Sigmoid colon (tissue), 7 donors: ENCODE data around the gene EME2. TPM values are rescaled to one million over a fixed set of nuclear protein-coding genes. Genes with fewer than 3 reads are reported as not detected.

Source experiments
- DNase-seq: peaks from one replicate; pipeline ENCODE4 v3.0.0-alpha.2; 2019
- H3K27ac ChIP-seq, 4 donors: fragments of 200-600 bp; sonication (generic); one replicate each; pipeline ENCODE4 v1.5.1; 2016 to 2019; ENCODE audit warnings: mild to moderate bottlenecking in 1 of 4
- H3K27me3 ChIP-seq, 3 donors: fragments of 200-600 bp; sonication (generic); one replicate each; pipeline ENCODE4 v1.5.1; 2019; ENCODE audit warnings: mild to moderate bottlenecking in 1 of 3
- H3K36me3 ChIP-seq, 4 donors: fragments of 200-600 bp; sonication (generic); one replicate each; pipeline ENCODE4 v1.5.1; 2016 to 2019
- H3K4me1 ChIP-seq, 4 donors: fragments of 200-600 bp; sonication (generic); one replicate each; pipeline ENCODE4 v1.5.1; 2017 to 2019
- H3K4me3 ChIP-seq, 4 donors: fragments of 200-600 bp; sonication (generic); one replicate each; pipeline ENCODE4 v1.5.1; 2017 to 2019; ENCODE audit warnings: mild to moderate bottlenecking in 2 of 4, moderate library complexity in 1 of 4
- H3K9me3 ChIP-seq, 4 donors: fragments of 200-600 bp in 3 of 4; sonication (generic) in 3 of 4; one replicate each; pipeline versions ENCODE4 v1.5.1 to v1.6.1; 2013 to 2019
- CTCF ChIP-seq, 4 experiments: fragments of 450-650 bp in 3 of 4; fragments of 200-600 bp in 1 of 4; IDR thresholded peaks; one replicate each; pipeline ENCODE4 v1.5.1; 2016 to 2019; ENCODE audit warnings: antibody characterized with exemption in 4 of 4, mild to moderate bottlenecking in 3 of 4, moderate library complexity in 2 of 4
- EP300 ChIP-seq, 4 donors: sonication (generic); formaldehyde crosslinking; IDR thresholded peaks; one replicate each; pipeline ENCODE4 v1.6.1; 2017; ENCODE audit warnings: antibody characterized with exemption in 4 of 4
- POLR2A ChIP-seq, 2 donors: fragments of 450-650 bp; IDR thresholded peaks; one replicate each; pipeline ENCODE4 v1.6.1; 2016; ENCODE audit warnings: antibody characterized with exemption in 2 of 2, mild to moderate bottlenecking in 2 of 2, moderate library complexity in 2 of 2
- POLR2AphosphoS5 ChIP-seq, 4 donors: sonication (generic); formaldehyde crosslinking; IDR thresholded peaks; one replicate each; pipeline ENCODE4 v1.6.1; 2017; ENCODE audit warnings: antibody characterized with exemption in 4 of 4
- WGBS, 2 donors: extraction: QIAGEN DNeasy Blood & Tissue Kit; methylation state at CpG; one replicate each; pipeline ENCODE4 v1.1.7; 2013; 5-methylcytosine and 5-hydroxymethylcytosine counted together
- intact Hi-C: fragments of 100-400 bp; cut with DNase I; formaldehyde crosslinking; loops from one replicate; pipeline ENCODE4 v1.15.1; 2023
- polyA plus RNA-seq, 3 donors: library from polyadenylated mRNA; stranded (reverse); fragments of 200-250 nt; gene quantifications; one replicate each; pipeline ENCODE4 v1.2.3, GENCODE V29; 2013
- total RNA-seq, 4 donors: library from RNA; depleted of rRNA; stranded (reverse); fragments of >200 nt; gene quantifications; one replicate each; pipeline ENCODE4 v1.1.0, GENCODE V29; 2016
- donor health status: healthy with polysubstance abuse.
- donor health status: Bipolar disorder and iron deficiency.
- donor health status: healthy.

The EME2 gene
- total and polyA plus RNA-seq, 7 donors = 1.8 to 17.1 (median 5.2) TPM

DNA sequence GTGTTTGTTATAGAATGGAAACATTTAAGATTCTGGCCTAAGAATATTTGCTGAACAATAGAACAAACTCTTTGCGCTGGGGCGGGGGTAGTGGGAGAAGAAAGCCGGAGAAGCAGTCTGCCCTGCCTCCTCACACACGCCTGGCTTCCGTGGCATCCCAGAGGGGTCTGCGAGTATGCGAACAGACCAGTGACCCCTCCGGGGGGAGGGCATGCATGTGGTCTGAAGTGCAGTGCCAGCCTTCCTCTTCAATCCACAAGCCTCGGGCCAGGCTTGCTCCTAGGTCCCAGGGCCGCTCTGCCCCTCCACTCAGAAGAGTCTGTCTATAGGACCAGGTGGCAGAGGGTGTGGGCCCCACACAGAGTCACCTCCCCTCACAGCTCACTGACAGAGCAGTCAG is 35.0 kb downstream of the EME2 start:
- DNase-seq = no peak
- H3K4me3 ChIP-seq = no peak overlapping the region
- intact Hi-C loops = no loop called here
- no peak overlapping the region for H3K27ac ChIP-seq
- TF ChIP-seq CTCF (IDR thresholded peaks at IDR 0.05) (no peak), POLR2A (IDR thresholded peaks at IDR 0.05) (no peak), EP300 (IDR thresholded peaks at IDR 0.05) (no peak), POLR2AphosphoS5 (IDR thresholded peaks at IDR 0.05) (no peak)
- H3K36me3 ChIP-seq = peaks cover 14 to 46% (median 21%) of the 10 kb centered on the region in 4 donors
- WGBS, 2 donors = 87 to 94% methylated on average over 10 of the region's 10 CpGs
- peaks cover 0 to 1% (median 0%) of the 10 kb centered on the region in 4 donors for H3K4me1 ChIP-seq
- no peaks in the 10 kb centered on the region for H3K9me3 ChIP-seq
- no peaks in the 10 kb centered on the region for H3K27me3 ChIP-seq

DNA sequence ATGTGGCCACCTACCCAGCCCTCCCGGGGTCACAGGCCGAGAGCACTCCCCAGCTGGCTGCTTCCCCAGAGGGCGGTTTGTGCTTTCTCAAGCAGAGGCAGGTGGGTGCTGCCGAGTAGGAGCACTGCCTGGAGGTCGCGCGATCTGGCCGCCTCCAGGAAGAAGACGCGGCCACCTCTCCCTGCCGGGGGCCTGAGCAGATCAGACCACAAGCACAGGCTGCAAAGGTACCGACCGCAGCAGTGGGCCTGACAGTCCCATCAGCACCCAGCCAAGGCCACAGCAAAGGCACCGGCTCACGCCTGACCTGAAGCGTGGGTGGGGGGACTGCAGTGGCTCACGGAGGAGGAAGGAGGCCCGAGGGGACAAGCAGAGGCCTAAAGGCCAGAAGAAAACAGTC is 36.1 kb downstream of the EME2 start:
- H3K4me3 ChIP-seq = no peak overlapping the region
- H3K9me3 ChIP-seq = no peaks in the 10 kb centered on the region
- peaks cover 14 to 53% (median 21%) of the 10 kb centered on the region in 4 donors for H3K36me3 ChIP-seq
- no peak for DNase-seq
- peaks cover 0 to 6% (median 0%) of the 10 kb centered on the region in 4 donors for H3K4me1 ChIP-seq
- no peak overlapping the region for H3K27ac ChIP-seq
- WGBS, 2 donors = 81 to 90% methylated on average over 18 of the region's 18 CpGs
- H3K27me3 ChIP-seq = no peaks in the 10 kb centered on the region
- intact Hi-C loops = no loop called here
- TF ChIP-seq EP300 (IDR thresholded peaks at IDR 0.05) (no peak), POLR2AphosphoS5 (IDR thresholded peaks at IDR 0.05) (no peak), CTCF (IDR thresholded peaks at IDR 0.05) (no peak), POLR2A (IDR thresholded peaks at IDR 0.05) (no peak)

DNA sequence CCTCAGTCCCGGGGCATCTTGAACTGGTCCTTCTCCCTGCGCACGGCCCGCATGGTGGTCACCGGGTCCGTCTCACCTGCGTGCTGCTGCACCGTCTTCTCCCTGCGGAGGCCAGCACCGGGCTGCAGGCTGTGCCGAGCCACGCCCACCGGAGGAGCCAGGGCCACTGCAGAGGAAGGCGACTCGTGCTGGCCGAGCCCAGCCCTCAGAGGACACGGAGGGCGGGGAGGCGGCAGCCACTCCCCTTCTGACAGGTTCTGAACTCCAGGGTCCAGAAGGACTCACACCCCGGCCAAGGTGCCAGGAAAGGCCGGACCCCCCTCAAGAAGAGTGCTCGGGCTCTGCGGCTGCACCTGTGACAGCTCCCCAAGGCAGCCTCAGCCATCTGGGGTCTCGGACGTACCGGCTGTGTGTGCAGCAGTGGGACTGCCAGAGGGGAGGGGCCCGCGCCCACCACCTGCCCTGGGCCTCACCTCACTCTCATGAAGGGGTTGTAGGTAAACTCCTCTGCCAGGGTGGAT is 36.7 kb downstream of the EME2 start:
- 64 to 75% methylated on average over 28 of the region's 28 CpGs for WGBS, 2 donors
- Histone ChIP-seq H3K4me1 (peaks cover 0 to 6% (median 0%) of the 10 kb centered on the region in 4 donors), H3K27me3 (no peaks in the 10 kb centered on the region), H3K9me3 (no peaks in the 10 kb centered on the region), H3K27ac (no peak overlapping the region), H3K36me3 (peaks cover 14 to 58% (median 21%) of the 10 kb centered on the region in 4 donors), H3K4me3 (no peak overlapping the region)
- TF ChIP-seq EP300 (IDR thresholded peaks at IDR 0.05) (no peak), POLR2A (IDR thresholded peaks at IDR 0.05) (no peak), POLR2AphosphoS5 (IDR thresholded peaks at IDR 0.05) (no peak), CTCF (IDR thresholded peaks at IDR 0.05) (no peak)
- no peak for DNase-seq
- intact Hi-C loops = no loop called here

- no peaks in the 10 kb centered on the region for H3K9me3 ChIP-seq
- H3K27me3 ChIP-seq = no peaks in the 10 kb centered on the region
- intact Hi-C loops = no loop called here
- TF ChIP-seq EP300 (IDR thresholded peaks at IDR 0.05) (no peak), POLR2AphosphoS5 (IDR thresholded peaks at IDR 0.05) (no peak), CTCF (IDR thresholded peaks at IDR 0.05) (no peak), POLR2A (IDR thresholded peaks at IDR 0.05) (no peak)
- WGBS, 2 donors = 96 to 97% methylated on average over 16 of the region's 16 CpGs
- H3K36me3 ChIP-seq = peaks cover 14 to 65% (median 22%) of the 10 kb centered on the region in 4 donors
- no peak overlapping the region for H3K4me3 ChIP-seq
- H3K4me1 ChIP-seq = peaks cover 0 to 6% (median 0%) of the 10 kb centered on the region in 4 donors
- no peak overlapping the region for H3K27ac ChIP-seq
- DNase-seq = peak; percentile 46
Measured at GRCh38 chr16:1810106-1810505, 37.5 kb downstream of the EME2 start.

GRCh38 chr16:1810536-1810935 is 37.9 kb downstream of the EME2 start:
- Histone ChIP-seq H3K27ac (no peak overlapping the region), H3K4me3 (no peak overlapping the region), H3K4me1 (peaks cover 0 to 6% (median 0%) of the 10 kb centered on the region in 4 donors), H3K27me3 (no peaks in the 10 kb centered on the region), H3K36me3 (peaks cover 17 to 67% (median 24%) of the 10 kb centered on the region in 4 donors), H3K9me3 (no peaks in the 10 kb centered on the region)
- intact Hi-C loops = no loop called here
- WGBS, 2 donors = 96 to 97% methylated on average over 16 of the region's 16 CpGs
- peak; percentile 60 for DNase-seq
- TF ChIP-seq EP300 (IDR thresholded peaks at IDR 0.05) (no peak), POLR2A (IDR thresholded peaks at IDR 0.05) (no peak), POLR2AphosphoS5 (IDR thresholded peaks at IDR 0.05) (no peak), CTCF (IDR thresholded peaks at IDR 0.05) (no peak)
